Left forelimb (tissue), 1 donor: ENCODE measurements around the gene HSF2BP.
"Not testable (repeated sequence)": the region's sequence is repeated elsewhere in the genome, so short reads cannot be mapped to it uniquely, and the experiment has no call there.

Experiments
- DNase-seq: peaks from one replicate; pipeline ENCODE4 v3.0.0-alpha.2; 2018; ENCODE audit warnings: low spot score

HSF2BP gene

DNA sequence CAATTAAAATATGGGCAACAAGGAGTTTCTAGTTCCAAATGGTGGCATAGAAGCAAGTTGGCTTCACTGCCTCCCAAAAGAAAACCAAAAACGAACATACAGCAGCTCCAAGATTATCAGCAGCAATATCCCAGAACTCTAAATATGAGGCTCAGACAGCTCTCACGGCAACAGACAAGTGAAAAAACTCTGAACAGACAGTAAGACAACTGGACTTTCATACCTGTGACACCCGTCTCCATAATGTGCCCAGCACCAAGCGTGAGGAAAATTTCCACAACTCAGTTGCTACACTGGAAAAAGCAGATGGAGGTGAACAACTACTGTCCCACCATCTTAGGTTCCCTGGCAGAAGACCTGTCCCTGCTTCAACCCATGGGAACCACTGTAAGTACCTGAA, 39.9 kb downstream of the HSF2BP start:
- DNase-seq: no peak

DNA sequence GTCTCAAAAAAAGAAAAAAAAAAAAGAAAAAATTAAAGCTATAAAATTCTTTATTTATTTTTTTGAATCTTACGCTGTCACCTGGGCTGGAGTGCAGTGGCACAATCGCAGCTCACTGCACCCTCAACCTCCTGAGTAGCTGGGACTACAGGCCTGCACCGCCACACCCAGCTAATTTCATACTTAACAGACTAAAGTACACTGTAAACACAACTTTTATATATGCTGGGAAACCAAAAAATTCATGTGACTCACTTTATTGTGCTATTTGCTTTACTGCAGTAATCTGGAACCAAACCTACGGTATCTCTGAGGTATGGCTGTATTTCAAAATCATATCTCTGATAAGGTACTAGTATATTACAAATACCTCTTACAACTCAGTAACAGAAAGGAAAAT, 40.3 kb downstream of the HSF2BP start:
- no peak for DNase-seq

- DNase-seq: not testable (repeated sequence)
These were observed 42.4 kb downstream of the HSF2BP start for GRCh38 chr21:43616861-43617260.

DNA sequence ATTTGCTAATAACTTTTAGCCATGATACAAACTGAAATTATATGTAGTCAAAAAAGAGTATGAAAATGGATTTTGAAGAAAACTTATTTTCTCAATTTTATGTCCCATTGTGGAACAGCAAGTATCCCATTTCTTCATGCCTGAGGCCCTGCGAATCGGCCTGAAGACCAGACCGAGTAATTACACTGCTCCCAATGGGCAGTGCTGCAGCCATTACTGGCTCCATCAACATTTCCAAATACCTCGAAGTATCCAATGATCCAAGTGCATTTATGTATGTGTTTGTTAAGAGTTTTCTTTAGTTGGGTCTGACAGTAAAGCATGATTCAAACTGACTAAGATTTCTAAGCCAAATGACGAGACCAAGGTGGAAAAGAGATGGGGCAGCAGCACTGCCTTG, 44.4 kb downstream of the HSF2BP start:
- no peak for DNase-seq

- no peak for DNase-seq
These were observed 45.3 kb downstream of the HSF2BP start for GRCh38 chr21:43613755-43614638.

DNA sequence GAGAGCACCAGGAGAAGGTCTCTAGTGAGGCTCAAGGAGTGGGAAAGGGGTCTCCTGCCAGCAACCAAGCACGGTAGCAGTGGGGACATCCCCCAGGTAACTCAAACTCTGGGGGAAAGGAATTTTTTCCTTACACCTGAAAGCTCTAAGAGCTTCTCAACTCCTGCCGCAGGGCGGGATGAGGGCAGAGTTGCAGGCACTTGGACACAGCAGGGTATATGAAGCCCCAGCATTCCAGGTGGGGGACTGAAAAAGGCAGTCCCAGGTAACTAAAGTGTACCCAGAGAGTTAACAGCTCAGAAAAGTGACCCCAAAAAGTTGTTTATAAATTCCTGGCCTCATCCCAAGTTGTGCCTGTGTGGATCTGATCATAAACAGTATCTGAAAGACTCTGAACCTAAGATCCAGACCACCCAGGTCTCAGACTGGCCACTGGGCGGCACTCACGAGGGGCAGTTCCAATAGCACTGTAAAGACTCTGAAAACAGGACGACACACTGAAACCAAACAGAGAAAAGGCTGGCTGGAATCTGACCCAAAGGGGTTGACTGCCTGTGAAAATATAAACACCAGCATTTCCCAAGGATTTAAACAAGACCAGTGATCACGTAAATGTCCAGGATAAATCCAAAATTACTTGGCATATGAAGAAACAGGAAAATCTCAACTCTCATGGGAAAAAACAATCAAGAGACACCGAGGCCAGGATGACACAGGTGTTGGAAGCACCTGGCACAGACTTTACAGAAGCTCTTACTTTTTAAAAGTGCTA, 47.5 kb downstream of the HSF2BP start:
- DNase-seq: no peak

DNA sequence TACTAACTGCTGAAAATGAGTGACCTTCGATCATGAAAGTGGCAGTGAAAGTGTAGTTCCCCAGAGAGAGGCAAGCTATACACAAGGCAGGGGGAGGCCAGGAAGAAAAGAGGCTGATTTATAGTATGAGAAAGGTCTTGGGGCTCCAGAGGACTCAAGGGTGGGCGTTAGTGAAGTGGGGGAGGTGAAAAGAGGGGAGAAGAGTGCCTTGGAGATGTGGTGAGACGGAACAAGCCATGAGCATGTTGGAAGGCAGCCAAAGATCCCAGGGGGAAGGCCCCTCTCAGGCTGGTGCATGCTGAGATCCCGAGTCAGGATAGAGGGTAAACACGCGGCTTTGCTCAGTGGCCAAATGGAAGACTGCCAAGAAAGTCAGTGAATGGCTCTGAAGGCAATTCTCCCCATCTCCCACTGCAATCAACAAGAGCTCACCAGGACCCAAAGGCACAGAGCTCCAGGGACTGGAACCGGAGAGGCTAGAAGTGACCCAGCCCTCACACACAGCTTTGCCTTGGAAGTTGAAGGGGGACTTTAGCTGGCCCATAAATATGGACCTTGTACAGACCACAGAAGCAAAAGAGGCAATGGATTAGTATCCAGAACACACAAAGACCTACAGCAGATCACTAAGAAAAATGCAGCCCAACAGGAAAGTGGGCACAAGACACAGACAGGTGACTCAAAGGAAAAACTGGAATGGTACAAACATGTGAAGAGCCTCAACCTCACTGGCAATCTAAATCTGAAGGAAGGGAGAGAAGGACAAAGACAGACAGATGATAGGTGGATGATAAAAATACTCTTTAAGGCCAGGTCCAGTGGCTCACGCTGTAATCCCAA, 49.6 kb downstream of the HSF2BP start:
- no peak for DNase-seq

DNA sequence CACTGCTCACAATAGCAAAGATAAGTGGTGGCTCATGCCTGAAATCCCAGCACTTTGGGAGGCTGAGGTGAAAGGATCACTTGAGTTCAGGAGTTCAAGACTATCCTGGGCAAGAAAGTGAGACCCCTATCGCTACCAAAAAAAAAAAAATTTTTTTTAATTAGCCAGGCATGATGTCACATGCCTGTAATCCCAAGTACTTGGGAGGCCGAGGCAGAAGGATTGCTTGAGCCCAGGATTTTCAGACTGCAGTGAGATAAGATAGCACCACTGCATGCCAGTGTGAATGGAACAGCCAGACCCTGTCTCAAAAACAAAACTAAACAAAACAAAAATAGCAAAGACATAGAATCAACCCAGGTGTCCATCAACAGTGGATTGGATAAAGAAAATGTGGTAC, 50.6 kb downstream of the HSF2BP start:
- no peak for DNase-seq

GRCh38 chr21:43608225-43608624, 51.1 kb downstream of the HSF2BP start:
- DNase-seq: no peak

DNA sequence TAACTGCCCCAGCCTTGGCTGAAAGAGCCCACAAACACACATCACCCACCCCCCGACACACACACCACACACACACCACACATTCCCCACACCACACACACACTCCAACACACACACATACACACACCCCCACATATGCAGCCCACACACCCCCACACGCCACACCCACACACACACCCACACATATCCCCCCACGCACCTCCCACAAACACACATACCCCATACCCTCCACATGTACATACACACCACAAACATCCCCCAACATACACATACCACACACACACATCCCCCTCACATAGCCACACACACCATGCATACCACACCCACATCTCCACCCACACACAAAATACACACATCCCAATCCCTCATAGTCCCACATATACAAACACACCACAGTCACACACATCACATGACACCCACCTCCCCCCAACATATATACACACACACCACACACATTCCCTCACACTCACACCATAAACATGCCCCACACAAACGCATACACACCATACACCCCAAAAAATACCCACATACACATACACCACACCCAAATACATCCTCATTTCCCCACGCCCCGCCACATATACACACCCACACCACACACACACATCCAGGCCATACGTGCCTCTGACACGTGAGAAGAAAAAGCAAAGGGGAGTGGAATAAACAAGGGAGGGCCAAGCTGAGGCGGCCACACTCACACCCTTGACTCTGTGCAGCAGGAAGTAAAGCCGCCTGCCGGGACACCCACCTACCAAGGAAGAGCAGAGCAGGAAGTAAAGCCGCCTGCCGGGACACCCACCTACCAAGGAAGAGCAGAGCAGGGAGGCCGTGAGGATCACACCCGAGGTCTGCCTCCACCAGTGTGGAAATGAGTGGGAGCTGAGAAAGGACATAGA, 53.7 kb downstream of the HSF2BP start:
- DNase-seq: no peak

GRCh38 chr21:43604505-43605204, 54.6 kb downstream of the HSF2BP start:
- DNase-seq: no peak

DNA sequence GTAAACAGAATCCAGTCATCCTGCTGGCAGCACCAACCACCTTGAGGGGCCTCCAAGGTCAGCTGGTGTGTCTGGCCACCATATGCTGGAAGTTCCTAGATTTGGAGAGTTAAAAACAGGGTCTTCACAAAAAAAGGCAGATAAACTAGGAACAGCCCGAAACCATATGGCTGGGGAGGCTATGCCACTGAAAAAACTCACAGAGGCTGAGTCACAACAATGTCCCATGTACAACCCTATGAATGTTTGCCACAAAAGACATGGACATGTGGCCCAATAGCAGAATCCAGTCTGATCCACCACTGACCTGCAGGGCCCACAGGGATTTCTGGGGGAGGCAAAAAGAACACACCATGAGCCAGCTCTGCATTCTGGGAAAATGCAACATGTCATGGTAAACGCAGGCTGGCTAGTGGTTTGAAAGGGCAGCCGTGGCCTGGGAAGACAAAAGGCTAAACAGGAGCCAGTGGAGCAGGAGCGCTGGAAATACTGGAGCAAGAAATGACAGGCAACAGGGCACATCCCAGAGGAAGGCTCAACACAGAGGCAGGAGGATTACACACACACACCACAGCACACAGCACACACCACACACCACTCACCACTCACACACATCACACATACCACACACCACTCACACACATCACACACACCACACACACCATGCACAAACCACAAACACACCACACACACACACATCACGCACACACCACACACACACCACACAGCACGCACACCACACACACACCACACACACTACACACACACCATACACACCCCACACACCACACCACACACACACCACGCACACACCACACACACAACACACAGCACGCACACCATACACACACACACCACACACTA, 55.4 kb downstream of the HSF2BP start:
- no peak for DNase-seq

DNA sequence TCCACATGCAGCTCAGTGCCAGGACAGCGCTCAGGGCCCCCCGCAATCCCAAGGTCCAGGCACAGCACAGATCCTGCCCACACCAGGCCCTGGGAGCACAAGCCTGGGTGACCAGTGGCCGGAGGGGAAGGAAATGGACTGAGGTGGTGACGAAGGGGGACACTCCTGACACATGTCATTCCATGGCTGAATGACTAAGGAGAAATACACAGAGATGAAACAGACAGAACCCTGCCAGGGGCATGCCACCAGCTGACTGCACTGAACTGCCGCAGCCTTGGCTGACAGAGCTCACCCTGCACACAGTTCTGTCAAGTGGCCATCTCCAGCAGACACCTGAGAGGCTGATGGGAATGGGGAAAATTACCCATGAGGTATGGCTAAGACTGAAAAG, 56.1 kb downstream of the HSF2BP start:
- DNase-seq: no peak

GRCh38 chr21:43602266-43603232, 56.7 kb downstream of the HSF2BP start:
- no peak for DNase-seq

DNA sequence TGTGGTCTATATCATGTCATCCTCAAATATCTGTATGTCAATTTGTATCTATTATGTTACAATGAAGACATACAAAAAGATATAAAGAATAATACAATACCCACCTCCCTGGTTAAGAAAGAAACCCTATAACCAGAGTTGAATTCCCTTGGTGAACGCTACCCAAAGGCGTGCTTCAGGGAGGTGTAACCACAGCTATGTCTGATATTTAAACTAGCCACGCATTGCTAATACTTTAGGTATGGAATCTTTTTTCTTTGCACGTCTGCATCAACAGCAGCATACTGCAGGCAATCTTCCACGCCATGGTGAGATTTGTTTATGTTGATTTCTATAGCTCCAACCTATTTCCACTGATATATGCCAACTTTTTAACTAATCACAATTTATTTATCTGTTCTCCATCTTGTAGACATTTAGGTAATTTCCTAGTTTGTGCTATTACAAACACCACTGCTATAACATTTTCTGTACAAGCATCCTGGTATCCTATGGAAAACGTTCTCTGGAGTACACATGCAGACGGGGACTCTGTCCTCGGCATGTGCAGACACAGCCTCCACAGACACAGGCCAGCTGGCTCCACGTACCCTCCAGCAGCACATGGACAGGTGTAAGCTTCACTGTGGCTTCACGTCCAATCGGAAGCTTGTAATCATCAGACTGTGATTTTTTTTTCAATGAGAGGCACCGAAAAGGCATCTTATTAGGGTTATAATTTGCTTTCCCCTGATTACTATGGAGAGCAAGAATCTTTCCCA, 58.5 kb downstream of the HSF2BP start:
- no peak for DNase-seq

GRCh38 chr21:43599728-43600127, 59.6 kb downstream of the HSF2BP start:
- DNase-seq: no peak

GRCh38 chr21:43598416-43599120, 60.7 kb downstream of the HSF2BP start:
- DNase-seq: no peak
